Measurements from ENCODE around the gene SMYD1. TPM values are rescaled to one million over a fixed set of nuclear protein-coding genes. Genes with fewer than 3 reads are reported as not detected.

SMYD1 gene
- total RNA-seq, 3 donors from 2014 or later: 1.0 to 10.7 TPM; not detected in 1

DNA sequence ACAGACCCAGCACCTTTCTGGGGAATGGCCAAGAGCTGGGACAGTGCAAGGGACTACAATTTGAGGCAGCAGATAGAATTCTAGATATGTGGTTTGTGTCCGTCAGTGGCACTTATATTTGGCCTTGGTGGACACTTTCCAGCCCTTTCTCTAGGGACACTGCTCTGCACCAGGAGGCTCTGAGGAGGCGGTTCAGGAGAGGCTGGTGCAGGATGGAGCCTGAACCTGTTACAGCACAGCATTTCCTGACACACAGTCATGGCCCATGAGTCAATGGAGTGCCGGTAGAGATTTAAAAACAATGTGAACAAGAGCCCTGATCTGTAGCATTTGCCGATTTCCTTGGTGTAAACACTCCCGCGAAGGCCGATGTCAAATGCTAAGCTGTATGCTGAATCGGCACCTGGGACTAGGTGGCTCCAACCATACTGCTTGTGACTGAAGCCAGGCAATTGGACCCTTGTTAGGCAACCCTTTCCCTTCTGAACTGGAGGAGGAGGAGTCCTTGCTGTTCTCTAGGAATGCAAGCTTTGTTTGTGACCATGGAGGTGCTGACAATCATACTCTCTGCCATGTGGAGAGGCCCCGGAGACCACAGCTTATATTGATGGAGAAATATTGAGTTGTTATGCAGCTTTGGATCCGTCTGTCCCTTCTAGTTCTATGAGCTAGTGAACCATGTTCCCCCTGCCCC lies 48.3 kb downstream of the SMYD1 start:
- intact Hi-C loops (cut with DNase I, micrococcal nuclease): no loop called here
- TF ChIP-seq, protein P1, sequence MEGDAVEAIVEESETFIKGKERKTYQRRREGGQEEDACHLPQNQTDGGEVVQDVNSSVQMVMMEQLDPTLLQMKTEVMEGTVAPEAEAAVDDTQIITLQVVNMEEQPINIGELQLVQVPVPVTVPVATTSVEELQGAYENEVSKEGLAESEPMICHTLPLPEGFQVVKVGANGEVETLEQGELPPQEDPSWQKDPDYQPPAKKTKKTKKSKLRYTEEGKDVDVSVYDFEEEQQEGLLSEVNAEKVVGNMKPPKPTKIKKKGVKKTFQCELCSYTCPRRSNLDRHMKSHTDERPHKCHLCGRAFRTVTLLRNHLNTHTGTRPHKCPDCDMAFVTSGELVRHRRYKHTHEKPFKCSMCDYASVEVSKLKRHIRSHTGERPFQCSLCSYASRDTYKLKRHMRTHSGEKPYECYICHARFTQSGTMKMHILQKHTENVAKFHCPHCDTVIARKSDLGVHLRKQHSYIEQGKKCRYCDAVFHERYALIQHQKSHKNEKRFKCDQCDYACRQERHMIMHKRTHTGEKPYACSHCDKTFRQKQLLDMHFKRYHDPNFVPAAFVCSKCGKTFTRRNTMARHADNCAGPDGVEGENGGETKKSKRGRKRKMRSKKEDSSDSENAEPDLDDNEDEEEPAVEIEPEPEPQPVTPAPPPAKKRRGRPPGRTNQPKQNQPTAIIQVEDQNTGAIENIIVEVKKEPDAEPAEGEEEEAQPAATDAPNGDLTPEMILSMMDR (IDR thresholded peaks at IDR 0.05): no peak
- ATAC-seq: no peak

DNA sequence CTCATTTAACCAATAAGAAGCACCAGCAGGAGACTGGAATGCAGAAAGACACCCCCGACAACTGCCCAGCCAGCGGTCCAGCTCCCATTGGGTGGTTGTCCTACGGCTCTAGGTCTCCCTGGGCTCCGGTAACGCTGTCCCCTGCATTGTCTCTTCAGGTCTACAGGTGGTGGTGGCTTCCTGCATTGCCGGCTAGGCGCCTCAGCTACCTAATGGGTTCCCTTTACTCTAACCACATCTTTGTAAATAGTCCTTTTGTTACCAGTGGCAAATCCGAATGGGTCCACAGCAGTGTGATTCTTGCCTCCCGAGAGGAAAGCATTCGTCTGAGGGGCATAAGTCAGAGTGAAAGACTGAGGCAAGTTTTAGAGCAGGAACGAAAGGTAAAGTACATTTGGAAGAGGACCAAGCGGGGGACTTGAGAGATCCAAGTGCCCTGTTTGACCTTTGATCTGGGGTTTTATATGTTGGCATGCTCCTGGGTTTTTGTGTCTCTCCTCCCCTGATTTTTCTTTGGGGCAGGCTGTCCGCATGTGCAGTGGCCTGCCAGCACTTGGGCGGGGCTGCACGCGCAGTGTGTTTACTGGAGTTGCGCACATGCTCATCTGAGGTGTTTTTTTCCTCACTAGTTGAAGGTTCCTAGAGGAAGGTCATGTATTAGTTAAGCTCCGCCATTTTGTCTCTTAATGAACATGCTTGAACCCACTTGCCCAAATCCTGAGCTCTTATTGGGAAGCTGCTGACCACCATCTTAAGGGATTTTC lies 49.2 kb downstream of the SMYD1 start:
- no peak overlapping the region for H3K4me3 ChIP-seq
- no peaks in the 10 kb centered on the region for H3K9me3 ChIP-seq
- no peaks in the 10 kb centered on the region for H3K4me1 ChIP-seq (ENCODE audit: low read depth)
- H3K36me3 ChIP-seq (ENCODE audit: low read depth): no peaks in the 10 kb centered on the region
- intact Hi-C loops (cut with DNase I, micrococcal nuclease): no loop called here
- ATAC-seq: no peak
- no peak for DNase-seq
- TF ChIP-seq, protein P1 (IDR thresholded peaks at IDR 0.05): no peak

More for the DNA sequence above, 48.3 kb downstream of the SMYD1 start:
- no peaks in the 10 kb centered on the region for H3K4me1 ChIP-seq (ENCODE audit: low read depth)
- H3K9me3 ChIP-seq: no peaks in the 10 kb centered on the region
- no peaks in the 10 kb centered on the region for H3K36me3 ChIP-seq (ENCODE audit: low read depth)
- no peak overlapping the region for H3K4me3 ChIP-seq
- no peak for DNase-seq

DNA sequence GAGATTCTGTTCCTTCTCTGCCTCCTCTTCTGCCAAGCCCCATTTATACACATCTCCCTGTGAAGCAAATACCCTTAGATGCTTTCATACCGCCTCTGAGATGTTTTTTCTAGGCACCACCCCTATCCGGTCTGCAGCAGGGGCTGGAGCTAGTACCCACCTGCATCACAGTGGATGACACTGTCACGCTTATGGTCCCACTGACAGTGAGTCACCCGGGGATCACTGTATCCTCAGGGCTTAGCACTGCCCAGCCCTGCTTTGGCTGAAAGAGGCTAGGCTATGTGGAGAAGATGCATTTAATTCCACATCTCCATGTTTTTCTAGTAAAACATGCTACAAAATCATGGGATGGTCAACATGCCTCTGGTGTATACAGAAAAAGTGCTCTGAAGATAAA lies 50.3 kb downstream of the SMYD1 start:
- no peaks in the 10 kb centered on the region for H3K4me1 ChIP-seq (ENCODE audit: low read depth)
- DNase-seq (no peak), ATAC-seq (no peak)
- H3K36me3 ChIP-seq (ENCODE audit: low read depth): no peaks in the 10 kb centered on the region
- no peak overlapping the region for H3K4me3 ChIP-seq
- no peaks in the 10 kb centered on the region for H3K9me3 ChIP-seq
- intact Hi-C loops (cut with DNase I, micrococcal nuclease): no loop called here
- TF ChIP-seq, protein P1 (IDR thresholded peaks at IDR 0.05): no peak

DNA sequence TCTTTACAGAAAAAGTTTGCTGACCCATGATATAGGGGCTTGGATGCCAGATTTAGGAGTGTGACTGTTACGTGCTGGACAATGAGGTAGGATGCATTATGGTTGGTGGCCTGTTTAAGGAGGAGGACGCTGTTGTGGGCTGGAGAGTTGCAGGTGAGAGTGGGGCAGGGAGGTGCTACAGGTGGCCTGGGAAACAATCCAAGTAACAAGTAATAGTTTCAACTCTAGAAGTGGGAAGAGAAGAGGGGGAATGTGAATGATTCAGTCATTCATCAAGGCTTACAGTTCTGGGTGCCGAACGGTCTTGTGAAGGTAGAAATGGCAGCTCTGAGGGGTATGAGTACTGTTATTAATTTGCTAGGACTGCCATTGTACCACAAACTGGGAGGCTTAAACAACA lies 54.1 kb downstream of the SMYD1 start:
- H3K9me3 ChIP-seq: no peaks in the 10 kb centered on the region

DNA sequence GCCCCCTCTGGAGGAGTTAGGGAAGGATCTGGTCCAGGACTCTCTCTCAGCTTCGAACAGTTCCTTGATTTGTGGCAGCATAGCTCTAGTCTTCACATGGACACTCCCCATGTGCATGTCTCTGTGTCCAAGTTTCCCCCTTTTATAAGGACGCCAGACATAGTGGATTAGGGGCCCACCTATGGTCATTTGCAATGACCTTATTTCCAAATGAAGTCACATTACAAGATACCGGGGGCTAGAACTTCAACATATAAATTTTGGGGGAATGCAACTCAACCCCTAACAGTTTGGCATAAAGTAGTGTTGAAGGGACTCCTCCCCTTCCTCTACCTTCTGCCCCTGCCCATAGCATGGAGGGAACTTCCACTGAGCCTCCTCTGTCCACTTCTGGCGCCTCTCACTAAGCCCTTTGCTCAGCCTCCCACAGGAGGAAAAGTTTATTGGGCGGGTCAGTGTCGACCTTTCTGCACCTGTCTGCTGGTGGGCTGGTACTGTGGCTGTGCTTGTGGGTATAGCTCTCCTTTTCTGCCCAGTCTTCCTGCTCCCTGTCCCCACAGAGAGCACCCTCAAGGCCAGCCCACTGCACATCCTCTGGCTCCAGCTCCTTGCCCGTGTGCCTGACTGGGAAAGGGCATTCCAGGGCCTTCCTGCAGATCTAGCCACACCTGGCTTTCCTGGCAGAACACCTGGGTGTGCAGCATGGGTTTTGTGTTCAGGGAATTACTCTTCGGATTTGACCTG lies 54.7 kb downstream of the SMYD1 start:
- intact Hi-C loops (cut with DNase I, micrococcal nuclease): no loop called here
- peak in 1 of 3 donors; percentile 60 for DNase-seq

More for the DNA sequence above, 54.1 kb downstream of the SMYD1 start:
- intact Hi-C loops (cut with DNase I, micrococcal nuclease): no loop called here
- Histone ChIP-seq H3K36me3 (ENCODE audit: low read depth) (no peaks in the 10 kb centered on the region), H3K4me1 (ENCODE audit: low read depth) (no peaks in the 10 kb centered on the region), H3K4me3 (no peak overlapping the region)
- DNase-seq (no peak), ATAC-seq (no peak)
- TF ChIP-seq, protein P1 (IDR thresholded peaks at IDR 0.05): no peak

More for the DNA sequence above, 54.7 kb downstream of the SMYD1 start:
- peak; percentile 56 for ATAC-seq
- TF ChIP-seq, protein P1 (IDR thresholded peaks at IDR 0.05): no peak
- H3K36me3 ChIP-seq (ENCODE audit: low read depth): no peaks in the 10 kb centered on the region
- no peaks in the 10 kb centered on the region for H3K4me1 ChIP-seq (ENCODE audit: low read depth)
- no peaks in the 10 kb centered on the region for H3K9me3 ChIP-seq
- H3K4me3 ChIP-seq: no peak overlapping the region
